A673 (cell line): ENCODE data around the gene TRIM52. TPM values are rescaled to one million over a fixed set of nuclear protein-coding genes. Genes with fewer than 3 reads are reported as not detected.

Source experiments
- microRNA-seq: library from miRNA; unstranded; fragments of <30 nt; microRNA quantifications from one replicate; pipeline ENCODE4 v1.2.0, GENCODE V29; 2021
- total RNA-seq: library from RNA; stranded (reverse); gene quantifications from 2 replicates; pipeline ENCODE4 v1.2.3, GENCODE V29; 2021

The TRIM52 gene
- total RNA-seq, 1 experiment from 2014 or later = 7.3 TPM

Small RNA genes lying within 50 kb of the gene (microRNA-seq; reads per million reads assigned to microRNA genes)
- gene MIR4638 = 1.9 reads per million

Other genes with a start within 250 kb of the TRIM52 start
- not detected in 2 replicates for gene BTNL9, start 220.9 kb downstream of the TRIM52 start, total RNA-seq
- not detected in 2 replicates for gene OR2V1, start 130.0 kb downstream of the TRIM52 start, total RNA-seq
- gene OR2V2, start 113.6 kb downstream of the TRIM52 start, total RNA-seq = not detected in 2 replicates
- 0.96 TPM in 1 of 2 replicates, not detected in the other for gene TRIM7, start 55.9 kb downstream of the TRIM52 start, total RNA-seq
- 24.2 and 24.6 TPM in 2 replicates for gene TRIM41, start 37.9 kb downstream of the TRIM52 start, total RNA-seq
- gene RACK1, start 17.2 kb downstream of the TRIM52 start, total RNA-seq = 1,719 and 1,726 TPM in 2 replicates
- gene OR4F3, start 106.1 kb upstream of the TRIM52 start, total RNA-seq = not detected in 2 replicates